ENCODE measurements around the gene SPON2.

GRCh38 chr4:1219566-1219950, 47.2 kb upstream of the SPON2 start:
- TF ChIP-seq POLR2AphosphoS5 (IDR thresholded peaks at IDR 0.05) (no peak), CTCF (IDR thresholded peaks at IDR 0.05 in 8 of 11, conservative IDR thresholded peaks at IDR 0.05 in 3 of 11) (no peak)

Data from spleen (tissue), 7 donors.